Spleen (tissue), 11 donors: ENCODE data around the gene CPE. TPM values are rescaled to one million over a fixed set of nuclear protein-coding genes. Genes with fewer than 3 reads are reported as not detected.

Source experiments
- DNase-seq: peaks from one replicate; pipeline ENCODE4 v3.0.0-alpha.2; 2020
- H3K27ac ChIP-seq, 8 donors: fragments of 200-600 bp; sonication (generic) in 7 of 8; 1 replicate in 4 of 8; 2 replicates in 4 of 8; pipeline versions ENCODE4 v1.5.0 to v1.8.0; 2016 to 2021; ENCODE audit warnings: inconsistent platforms in 4 of 8, mild to moderate bottlenecking in 4 of 8, moderate library complexity in 1 of 8
- H3K27me3 ChIP-seq, 7 donors: fragments of 200-600 bp; sonication (generic) in 6 of 7; replicated peaks in 1 of 7; 1 replicate in 4 of 7; 2 replicates in 3 of 7; pipeline versions ENCODE4 v1.5.0 to v1.8.0; 2016 to 2021; ENCODE audit warnings: inconsistent platforms in 3 of 7, mild to moderate bottlenecking in 1 of 7
- H3K36me3 ChIP-seq, 6 donors: fragments of 200-600 bp; sonication (generic) in 5 of 6; 1 replicate in 4 of 6; 2 replicates in 2 of 6; pipeline versions ENCODE4 v1.5.0 to v1.8.0; 2016 to 2021; ENCODE audit warnings: inconsistent platforms in 2 of 6
- H3K4me1 ChIP-seq, 6 donors: fragments of 200-600 bp; sonication (generic) in 5 of 6; 1 replicate in 3 of 6; 2 replicates in 3 of 6; pipeline versions ENCODE4 v1.5.0 to v1.8.0; 2016 to 2021; ENCODE audit warnings: inconsistent platforms in 3 of 6
- H3K4me3 ChIP-seq, 8 donors: fragments of 200-600 bp; sonication (generic) in 7 of 8; 1 replicate in 4 of 8; 2 replicates in 4 of 8; pipeline versions ENCODE4 v1.5.0 to v1.8.0; 2016 to 2021; ENCODE audit warnings: inconsistent platforms in 4 of 8, mild to moderate bottlenecking in 4 of 8, moderate library complexity in 2 of 8
- H3K9me3 ChIP-seq, 8 donors: fragments of 200-600 bp; sonication (generic) in 7 of 8; 1 replicate in 4 of 8; 2 replicates in 4 of 8; pipeline versions ENCODE4 v1.5.0 to v1.8.0; 2016 to 2021; ENCODE audit warnings: inconsistent platforms in 4 of 8
- CTCF ChIP-seq, 11 experiments: fragments of 200-600 bp in 7 of 11; fragments of 450-650 bp in 4 of 11; sonication (generic) in 4 of 11; IDR thresholded peaks in 8 of 11; conservative IDR thresholded peaks in 3 of 11; 1 replicate in 7 of 11; 2 replicates in 4 of 11; pipeline versions ENCODE4 v1.4.0 to v1.8.0; 2016 to 2021; ENCODE audit warnings: antibody characterized with exemption in 11 of 11, inconsistent platforms in 4 of 11, mild to moderate bottlenecking in 1 of 11
- POLR2A ChIP-seq, 3 donors: fragments of 450-650 bp; IDR thresholded peaks; one replicate each; pipeline ENCODE4 v1.5.1; 2017; ENCODE audit warnings: antibody characterized with exemption in 3 of 3, mild to moderate bottlenecking in 1 of 3
- POLR2AphosphoS5 ChIP-seq, 3 donors: sonication (generic); formaldehyde crosslinking; IDR thresholded peaks; one replicate each; pipeline ENCODE4 v1.5.1; 2017; ENCODE audit warnings: antibody characterized with exemption in 3 of 3
- WGBS, 5 donors: extraction: QIAGEN DNeasy Blood & Tissue Kit in 3 of 5; methylation state at CpG; one replicate each; pipeline versions ENCODE4 v1.1.5 to v1.1.7; 2013 to 2018; 5-methylcytosine and 5-hydroxymethylcytosine counted together
- intact Hi-C: fragments of 100-400 bp; cut with DNase I; formaldehyde crosslinking; loops from one replicate; pipeline ENCODE4 v1.15.0; 2023; ENCODE audit warnings: low total_unique reads
- polyA plus RNA-seq, 3 donors: library from polyadenylated mRNA; stranded (reverse); fragments of 200-250 nt; gene quantifications; one replicate each; pipeline ENCODE4 v1.2.1, GENCODE V29; 2013
- total RNA-seq, 7 donors: library from RNA; depleted of rRNA in 3 of 7; stranded (reverse); fragments of >200 nt in 3 of 7; fragmentation: NEBNext Ultra II Directional in 4 of 7; extraction: Animal tissue kit (Norgen Biotek cat#: 25700) in 4 of 7; gene quantifications; one replicate each; pipeline versions ENCODE4 v1.1.0 to v1.2.1, GENCODE V29; 2016 to 2021
- donor health status: healthy with polysubstance abuse.
- donor health status: DM: no; HTN: no; CAD: no; lungs with moderate emphysema.
- donor health status: DM: no; HTN: no; CAD: no.
- donor health status: Bipolar disorder and iron deficiency.
- donor health status: healthy.
- donor health status: DM: no; HTN: no; CAD: no.
- donor health status: DM: yes; HTN: yes; CAD: no.

CPE gene
- total and polyA plus RNA-seq, 10 donors, result 1.5 to 9.8 (median 6.2) TPM

DNA sequence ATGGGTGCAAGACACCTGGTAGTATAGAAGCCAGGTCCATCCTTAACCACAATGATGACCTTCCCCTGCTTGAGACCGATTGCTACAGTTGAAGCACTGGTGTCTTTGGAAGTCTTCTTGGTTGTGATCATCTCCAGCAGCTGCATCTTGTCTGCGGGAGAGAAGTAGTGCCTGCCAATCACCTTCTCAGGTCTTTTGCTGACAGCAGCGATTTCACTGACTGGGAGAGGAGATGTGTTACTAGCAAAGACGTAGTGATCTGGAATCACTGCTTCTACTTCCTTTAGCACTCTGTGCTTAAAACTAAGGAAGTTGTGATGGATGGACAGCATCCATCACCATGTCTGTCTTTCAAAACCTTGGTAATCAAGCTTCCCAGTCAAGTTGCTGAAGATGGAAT is 25.9 kb downstream of the CPE start:
- no peak overlapping the region for H3K4me3 ChIP-seq
- H3K4me1 ChIP-seq, result no peaks in the 10 kb centered on the region
- no peak for TF ChIP-seq POLR2AphosphoS5 (IDR thresholded peaks at IDR 0.05)
- no peak for TF ChIP-seq POLR2A (IDR thresholded peaks at IDR 0.05)
- TF ChIP-seq CTCF (IDR thresholded peaks at IDR 0.05 in 8 of 11, conservative IDR thresholded peaks at IDR 0.05 in 3 of 11), result no peak
- no peak overlapping the region for H3K27ac ChIP-seq
- WGBS, 5 donors, result 80 to 88% (median 86%) methylated on average over 3 to 4 of the region's 4 CpGs
- no peaks in the 10 kb centered on the region for H3K27me3 ChIP-seq
- DNase-seq, result no peak
- no peaks in the 10 kb centered on the region for H3K36me3 ChIP-seq
- intact Hi-C loops, result no loop called here
- H3K9me3 ChIP-seq, result no peaks in the 10 kb centered on the region

DNA sequence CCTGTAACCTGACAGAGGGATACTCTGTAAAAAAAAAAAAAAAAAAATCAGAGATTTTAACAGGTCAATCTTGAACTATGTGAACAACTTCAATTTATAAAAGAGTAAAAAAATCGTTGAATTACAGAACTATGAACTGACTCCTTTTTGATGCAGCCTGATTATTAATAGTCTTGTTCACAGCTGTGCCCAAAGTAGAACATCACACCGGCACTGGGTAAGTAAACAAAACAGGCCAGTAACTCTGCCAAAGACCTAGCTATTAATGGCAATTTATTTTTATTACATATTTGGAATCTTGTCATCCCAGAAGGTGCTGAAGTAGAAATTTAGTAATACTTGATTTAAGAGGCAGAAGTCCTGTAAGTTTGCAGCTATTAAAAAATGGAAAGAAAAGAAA is 31.4 kb downstream of the CPE start:
- intact Hi-C loops, result no loop called here
- WGBS, 5 donors, result 77 to 95% (median 80%) methylated on average over 2 of the region's 2 CpGs

DNA sequence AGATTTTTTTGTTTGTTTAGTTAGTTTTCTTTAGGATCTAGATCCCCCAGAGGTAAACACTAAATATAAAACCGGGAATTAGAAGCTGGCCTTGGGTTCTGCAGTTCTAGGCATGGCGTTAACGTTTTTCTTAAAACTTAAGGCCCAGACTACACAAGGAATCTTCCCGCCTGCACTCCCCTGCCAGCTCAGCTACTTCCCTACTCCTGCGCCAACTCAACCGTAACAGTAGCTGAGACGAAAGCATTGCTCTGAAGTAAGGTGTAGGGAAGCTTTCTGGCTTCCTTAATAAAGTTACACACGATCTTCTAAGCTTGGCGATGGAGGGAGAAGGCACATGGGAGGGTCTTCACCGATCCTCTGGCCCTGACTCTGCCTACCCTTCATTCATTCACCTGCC is 37.1 kb downstream of the CPE start:
- intact Hi-C loops, result no loop called here
- Histone ChIP-seq H3K36me3 (no peaks in the 10 kb centered on the region), H3K27ac (no peak overlapping the region), H3K9me3 (no peaks in the 10 kb centered on the region), H3K27me3 (no peaks in the 10 kb centered on the region), H3K4me3 (no peak overlapping the region), H3K4me1 (no peaks in the 10 kb centered on the region)
- no peak for DNase-seq
- 83 to 91% (median 89%) methylated on average over 10 of the region's 10 CpGs for WGBS, 5 donors
- TF ChIP-seq POLR2A (IDR thresholded peaks at IDR 0.05) (no peak), POLR2AphosphoS5 (IDR thresholded peaks at IDR 0.05) (no peak), CTCF (IDR thresholded peaks at IDR 0.05 in 8 of 11, conservative IDR thresholded peaks at IDR 0.05 in 3 of 11) (no peak)

More for the DNA sequence above, 31.4 kb downstream of the CPE start:
- Histone ChIP-seq H3K4me1 (no peaks in the 10 kb centered on the region), H3K27ac (no peak overlapping the region), H3K4me3 (no peak overlapping the region), H3K36me3 (no peaks in the 10 kb centered on the region), H3K27me3 (no peaks in the 10 kb centered on the region), H3K9me3 (no peaks in the 10 kb centered on the region)
- no peak for DNase-seq
- TF ChIP-seq POLR2AphosphoS5 (IDR thresholded peaks at IDR 0.05) (no peak), POLR2A (IDR thresholded peaks at IDR 0.05) (no peak), CTCF (IDR thresholded peaks at IDR 0.05 in 8 of 11, conservative IDR thresholded peaks at IDR 0.05 in 3 of 11) (no peak)

DNA sequence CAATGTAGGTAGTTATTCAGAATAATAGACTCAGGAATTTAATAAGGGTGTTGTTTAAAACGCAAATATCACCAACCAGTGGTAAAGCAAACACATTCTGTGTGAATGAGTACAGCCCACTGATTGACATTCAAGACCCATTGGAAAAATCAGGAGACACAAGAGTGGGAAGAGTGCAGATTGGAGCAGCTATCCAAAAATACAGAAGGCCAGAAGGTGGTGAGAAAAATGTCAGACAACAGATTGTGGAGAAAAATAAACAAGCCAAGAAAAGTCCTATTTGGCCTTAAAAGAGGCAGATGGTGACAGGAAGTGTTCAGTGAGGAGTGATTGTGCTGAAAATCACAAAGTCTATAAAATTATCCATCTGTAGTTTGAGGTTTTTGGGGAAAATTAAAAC is 39.3 kb downstream of the CPE start:
- intact Hi-C loops, result no loop called here
- Histone ChIP-seq H3K36me3 (no peaks in the 10 kb centered on the region), H3K27ac (no peak overlapping the region), H3K4me3 (no peak overlapping the region), H3K4me1 (no peaks in the 10 kb centered on the region), H3K9me3 (no peaks in the 10 kb centered on the region), H3K27me3 (no peaks in the 10 kb centered on the region)
- 72 to 92% (median 79%) methylated on average over 1 of the region's 1 CpG for WGBS, 5 donors
- no peak for TF ChIP-seq CTCF (IDR thresholded peaks at IDR 0.05 in 8 of 11, conservative IDR thresholded peaks at IDR 0.05 in 3 of 11)
- TF ChIP-seq POLR2AphosphoS5 (IDR thresholded peaks at IDR 0.05), result no peak
- no peak for TF ChIP-seq POLR2A (IDR thresholded peaks at IDR 0.05)
- DNase-seq, result no peak
